A549 (cell line): Measurements from ENCODE around the gene WNT7B. TPM values are rescaled to one million over a fixed set of nuclear protein-coding genes. Genes with fewer than 3 reads are reported as not detected.

Experiments used
- ATAC-seq, 2 experiments: fragments of 200-7000 bp in 1 of 2; fragments of >200 bp in 1 of 2; cut with Nextera tagmentation in 1 of 2; cut with Tn5 transposase in 1 of 2; 3 replicates each; pipeline versions ENCODE4 v1.8.0 to v1.9.1; 2018 to 2020; ENCODE audit warnings: mild to moderate bottlenecking in 1 of 2, moderate library complexity in 1 of 2
- CTCF ChIA-PET: fragments of 300-600 bp; sonication (Branson Sonifier 250); formaldehyde crosslinking; extraction: SDS; loops from one replicate; lab custom pipeline; 2021; ENCODE audit warnings: antibody characterized with exemption, inconsistent platforms; lab: Yijun Ruan, JAX
- POLR2A ChIA-PET: fragments of 350-600 bp; formaldehyde crosslinking; extraction: SDS; loops from one replicate; lab custom pipeline; 2021; ENCODE audit warnings: antibody characterized with exemption, inconsistent platforms; lab: Yijun Ruan, JAX
- DNase-seq, 2 experiments: peaks; one replicate each; pipeline versions ENCODE4 v3.0.0 to v3.0.0-alpha.2; 2011 to 2016; ENCODE audit warnings: low read depth in 1 of 2, low spot score in 1 of 2
- FAIRE-seq: peaks from 2 replicates; lab custom pipeline; 2011; peaks lifted over from hg19 to GRCh38; lab: Jason Lieb, UNC
- H3K27ac ChIP-seq, 2 experiments: fragments of >200 bp; sonication (Bioruptor Twin); formaldehyde crosslinking; 3 replicates each; pipeline ENCODE4 v1.5.1; 2016 to 2017
- H3K4me1 ChIP-seq: fragments of >200 bp; sonication (Bioruptor Twin); formaldehyde crosslinking; 3 replicates; pipeline ENCODE4 v1.6.1; 2016
- H3K4me2 ChIP-seq: fragments of >200 bp; sonication (Bioruptor Twin); formaldehyde crosslinking; 3 replicates; pipeline ENCODE4 v1.6.1; 2016
- H3K4me3 ChIP-seq: fragments of >200 bp; sonication (Bioruptor Twin); formaldehyde crosslinking; 3 replicates; pipeline ENCODE4 v1.5.1; 2016
- H3K9me3 ChIP-seq: fragments of >200 bp; sonication (Bioruptor Twin); formaldehyde crosslinking; 3 replicates; pipeline ENCODE4 v1.6.1; 2016
- CBX2 ChIP-seq: fragments of 200-600 bp; sonication (generic); IDR thresholded peaks from 2 replicates; pipeline ENCODE4 v1.6.1; 2016; ENCODE audit warnings: low read depth, mild to moderate bottlenecking, borderline replicate concordance
- CBX8 ChIP-seq: fragments of 200-600 bp; sonication (generic); IDR thresholded peaks from 2 replicates; pipeline ENCODE4 v1.6.1; 2016
- CEBPB ChIP-seq, 2 experiments: fragments of >200 bp in 1 of 2; sonication (Bioruptor Twin) in 1 of 2; formaldehyde crosslinking in 1 of 2; IDR thresholded peaks; 2 replicates each; pipeline ENCODE4 v1.6.1; 2012 to 2016
- CHD4 ChIP-seq: fragments of 200-600 bp; sonication (generic); IDR thresholded peaks from 2 replicates; pipeline ENCODE4 v1.6.1; 2016; ENCODE audit warnings: antibody characterized with exemption, mild to moderate bottlenecking, borderline replicate concordance
- EHF ChIP-seq: fragments of 250-450 bp; sonication (Bioruptor Pico); IDR thresholded peaks from 2 replicates; pipeline ENCODE4 v1.5.0; 2020; ENCODE audit warnings: mild to moderate bottlenecking
- GATA3 ChIP-seq: IDR thresholded peaks from 2 replicates; pipeline ENCODE4 v1.6.1; 2012; ENCODE audit warnings: borderline replicate concordance
- HOXB13 ChIP-seq: fragments of 250-450 bp; sonication (Bioruptor Pico); IDR thresholded peaks from 2 replicates; pipeline ENCODE4 v1.5.0; 2020; ENCODE audit warnings: low read depth, mild to moderate bottlenecking, moderate library complexity
- JUNB ChIP-seq: fragments of >200 bp; sonication (Bioruptor Twin); formaldehyde crosslinking; IDR thresholded peaks from 2 replicates; pipeline ENCODE4 v1.6.1; 2016
- MAFK ChIP-seq: fragments of 450-650 bp; IDR thresholded peaks from 2 replicates; pipeline ENCODE4 v1.6.1; 2014; ENCODE audit not compliant: partially characterized antibody
- MYC ChIP-seq: IDR thresholded peaks from 2 replicates; pipeline ENCODE4 v1.6.1; 2012; ENCODE audit warnings: mild to moderate bottlenecking, inconsistent platforms, low read length, improper control_type of control experiment, borderline replicate concordance
- NFE2L2 ChIP-seq: fragments of 150-350 bp; conservative IDR thresholded peaks from 2 replicates; pipeline ENCODE4 v1.6.1; 2014; ENCODE audit warnings: low read length
- NPAS2 ChIP-seq: fragments of 250-450 bp; sonication (Bioruptor Pico); IDR thresholded peaks from 2 replicates; pipeline ENCODE4 v1.8.0; 2022; ENCODE audit warnings: mild to moderate bottlenecking, moderate library complexity, borderline replicate concordance
- NR3C1 ChIP-seq: fragments of >200 bp; sonication (Bioruptor Twin); formaldehyde crosslinking; IDR thresholded peaks from 3 replicates; pipeline ENCODE4 v1.6.1; 2017
- POLR2A ChIP-seq: IDR thresholded peaks from 2 replicates; pipeline ENCODE4 v1.6.1; 2012; ENCODE audit warnings: mild to moderate bottlenecking, low read length
- RARB ChIP-seq: fragments of 250-450 bp; sonication (Bioruptor Pico); IDR thresholded peaks from 2 replicates; pipeline ENCODE4 v1.8.0; 2021; ENCODE audit warnings: mild to moderate bottlenecking, moderate library complexity
- RCOR1 ChIP-seq: fragments of 150-350 bp; IDR thresholded peaks from 2 replicates; pipeline ENCODE4 v1.6.1; 2014; ENCODE audit warnings: antibody characterized with exemption, low read length, low read depth
- RNF2 ChIP-seq: fragments of 200-600 bp; sonication (generic); IDR thresholded peaks from 2 replicates; pipeline ENCODE4 v1.6.1; 2016; ENCODE audit warnings: low read depth, mild to moderate bottlenecking, antibody characterized with exemption, moderate library complexity, borderline replicate concordance
- SREBF2 ChIP-seq: fragments of 450-650 bp; IDR thresholded peaks from 2 replicates; pipeline ENCODE4 v1.6.1; 2014; ENCODE audit warnings: mild to moderate bottlenecking, moderate library complexity
- TP53 ChIP-seq: fragments of 250-450 bp; sonication (Bioruptor Pico); IDR thresholded peaks from 2 replicates; pipeline ENCODE4 v1.5.0; 2021; ENCODE audit warnings: mild to moderate bottlenecking, moderate library complexity
- ZC3H11A ChIP-seq: fragments of 450-650 bp; IDR thresholded peaks from 2 replicates; pipeline ENCODE4 v1.6.1; 2014; ENCODE audit warnings: antibody characterized with exemption, mild to moderate bottlenecking
- ZFP36 ChIP-seq: fragments of 450-650 bp; IDR thresholded peaks from 2 replicates; pipeline ENCODE4 v1.6.1; 2014; ENCODE audit warnings: borderline replicate concordance; ENCODE audit not compliant: partially characterized antibody
- ZNF302 ChIP-seq: fragments of 250-450 bp; sonication (Bioruptor Pico); IDR thresholded peaks from 2 replicates; pipeline ENCODE4 v1.9.0; 2021; ENCODE audit warnings: inconsistent platforms, mild to moderate bottlenecking, moderate library complexity
- ZSCAN20 ChIP-seq: fragments of 250-450 bp; sonication (Bioruptor Pico); IDR thresholded peaks from 2 replicates; pipeline ENCODE4 v1.8.0; 2022; ENCODE audit warnings: mild to moderate bottlenecking, moderate library complexity
- WGBS: methylation state at CpG from one replicate; pipeline ENCODE4 v1.1.6; 2017; ENCODE audit errors: missing lambda C conversion rate; 5-methylcytosine and 5-hydroxymethylcytosine counted together
- polyA plus RNA-seq, 4 experiments: library from polyadenylated mRNA; depleted of rRNA in 3 of 4; stranded (reverse); fragments of >200 nt; fragmentation: RNase III in 1 of 4; extraction: RNeasy Plus Mini Kit Qiagen cat#74134 plus additional on column Dnase treatment in 1 of 4; gene quantifications; 2 replicates in 3 of 4; 3 replicates in 1 of 4; pipeline ENCODE4 v1.2.3, GENCODE V29; 2011 to 2017
- TF ChIP-seq, protein P1 (sequence below): fragments of 200-600 bp; sonication (generic); IDR thresholded peaks from 2 replicates; pipeline ENCODE4 v1.6.1; 2016; ENCODE audit warnings: antibody characterized with exemption, mild to moderate bottlenecking, moderate library complexity
- TF ChIP-seq, protein P2 (sequence below): fragments of >200 bp; sonication (Bioruptor Twin); formaldehyde crosslinking; IDR thresholded peaks from 2 replicates; pipeline ENCODE4 v1.6.1; 2016
- TF ChIP-seq, protein P3 (sequence below): IDR thresholded peaks from 2 replicates; pipeline ENCODE4 v1.6.1; 2012
- TF ChIP-seq, protein P4 (sequence below): fragments of 150-350 bp; IDR thresholded peaks from 2 replicates; pipeline ENCODE4 v1.6.1; 2014; ENCODE audit warnings: low read depth, mild to moderate bottlenecking, low read length
- TF ChIP-seq, protein P5 (sequence below): fragments of >200 bp; sonication (Bioruptor Twin); formaldehyde crosslinking; IDR thresholded peaks from 3 replicates; pipeline ENCODE4 v1.6.1; 2016

WNT7B gene
- polyA plus RNA-seq, 2 of the 4 experiments (the other 2 are of a cell fraction), result 16.9 to 80.8 TPM

DNA sequence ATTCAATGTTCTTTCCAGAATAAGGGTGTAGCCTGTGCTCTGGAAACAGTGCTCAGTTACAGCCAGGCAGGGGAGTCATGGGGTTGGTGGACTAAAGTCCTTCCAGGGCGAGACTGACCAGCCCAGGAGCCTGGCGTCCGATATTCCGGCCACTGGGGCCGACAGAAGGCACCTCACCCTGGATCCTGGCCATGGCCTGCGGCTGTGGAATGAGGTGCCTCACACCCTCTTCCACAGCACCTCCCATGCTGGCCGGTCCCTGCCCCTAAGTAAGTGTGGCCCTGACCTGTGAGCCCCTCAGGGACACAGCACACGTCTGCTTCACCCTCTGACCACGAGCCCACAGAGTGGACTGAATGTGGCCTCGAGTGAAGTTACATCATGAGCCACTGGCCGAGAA is 50.5 kb downstream of the WNT7B start:
- 69% methylated on average over 3 of the region's 11 CpGs for WGBS
- DNase-seq (no peak), ATAC-seq (peak; percentile 3 to 6; a peak in 3 of 6 replicates), FAIRE-seq (no peak)
- ChIA-PET POLR2A (no interaction called here), CTCF (interaction anchor here (1.1 to 1.5 kb wide), 2 partner anchors 43 to 281 kb away, joined by 4 to 5 read pairs; no protein-coding TSS in a partner anchor)
- peak overlapping the region; percentile 52 for H3K4me2 ChIP-seq
- no peak overlapping the region for H3K4me3 ChIP-seq
- peak overlapping the region; percentile 86 to 97 for H3K27ac ChIP-seq
- H3K9me3 ChIP-seq, result no peaks in the 10 kb centered on the region
- TF ChIP-seq, protein P1, sequence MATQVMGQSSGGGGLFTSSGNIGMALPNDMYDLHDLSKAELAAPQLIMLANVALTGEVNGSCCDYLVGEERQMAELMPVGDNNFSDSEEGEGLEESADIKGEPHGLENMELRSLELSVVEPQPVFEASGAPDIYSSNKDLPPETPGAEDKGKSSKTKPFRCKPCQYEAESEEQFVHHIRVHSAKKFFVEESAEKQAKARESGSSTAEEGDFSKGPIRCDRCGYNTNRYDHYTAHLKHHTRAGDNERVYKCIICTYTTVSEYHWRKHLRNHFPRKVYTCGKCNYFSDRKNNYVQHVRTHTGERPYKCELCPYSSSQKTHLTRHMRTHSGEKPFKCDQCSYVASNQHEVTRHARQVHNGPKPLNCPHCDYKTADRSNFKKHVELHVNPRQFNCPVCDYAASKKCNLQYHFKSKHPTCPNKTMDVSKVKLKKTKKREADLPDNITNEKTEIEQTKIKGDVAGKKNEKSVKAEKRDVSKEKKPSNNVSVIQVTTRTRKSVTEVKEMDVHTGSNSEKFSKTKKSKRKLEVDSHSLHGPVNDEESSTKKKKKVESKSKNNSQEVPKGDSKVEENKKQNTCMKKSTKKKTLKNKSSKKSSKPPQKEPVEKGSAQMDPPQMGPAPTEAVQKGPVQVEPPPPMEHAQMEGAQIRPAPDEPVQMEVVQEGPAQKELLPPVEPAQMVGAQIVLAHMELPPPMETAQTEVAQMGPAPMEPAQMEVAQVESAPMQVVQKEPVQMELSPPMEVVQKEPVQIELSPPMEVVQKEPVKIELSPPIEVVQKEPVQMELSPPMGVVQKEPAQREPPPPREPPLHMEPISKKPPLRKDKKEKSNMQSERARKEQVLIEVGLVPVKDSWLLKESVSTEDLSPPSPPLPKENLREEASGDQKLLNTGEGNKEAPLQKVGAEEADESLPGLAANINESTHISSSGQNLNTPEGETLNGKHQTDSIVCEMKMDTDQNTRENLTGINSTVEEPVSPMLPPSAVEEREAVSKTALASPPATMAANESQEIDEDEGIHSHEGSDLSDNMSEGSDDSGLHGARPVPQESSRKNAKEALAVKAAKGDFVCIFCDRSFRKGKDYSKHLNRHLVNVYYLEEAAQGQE, result no peak
- TF ChIP-seq, protein P2, sequence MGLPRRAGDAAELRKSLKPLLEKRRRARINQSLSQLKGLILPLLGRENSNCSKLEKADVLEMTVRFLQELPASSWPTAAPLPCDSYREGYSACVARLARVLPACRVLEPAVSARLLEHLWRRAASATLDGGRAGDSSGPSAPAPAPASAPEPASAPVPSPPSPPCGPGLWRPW, result no peak
- TF ChIP-seq, protein P3, sequence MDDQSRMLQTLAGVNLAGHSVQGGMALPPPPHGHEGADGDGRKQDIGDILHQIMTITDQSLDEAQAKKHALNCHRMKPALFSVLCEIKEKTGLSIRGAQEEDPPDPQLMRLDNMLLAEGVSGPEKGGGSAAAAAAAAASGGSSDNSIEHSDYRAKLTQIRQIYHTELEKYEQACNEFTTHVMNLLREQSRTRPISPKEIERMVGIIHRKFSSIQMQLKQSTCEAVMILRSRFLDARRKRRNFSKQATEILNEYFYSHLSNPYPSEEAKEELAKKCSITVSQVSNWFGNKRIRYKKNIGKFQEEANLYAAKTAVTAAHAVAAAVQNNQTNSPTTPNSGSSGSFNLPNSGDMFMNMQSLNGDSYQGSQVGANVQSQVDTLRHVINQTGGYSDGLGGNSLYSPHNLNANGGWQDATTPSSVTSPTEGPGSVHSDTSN, result no peak
- no peak for TF ChIP-seq GATA3
- TF ChIP-seq NFE2L2, result no peak
- TF ChIP-seq RARB (CRISPR knock-in tag), result no peak
- no peak for TF ChIP-seq MYC
- H3K4me1 ChIP-seq, result peaks cover 68% of the 10 kb centered on the region

DNA sequence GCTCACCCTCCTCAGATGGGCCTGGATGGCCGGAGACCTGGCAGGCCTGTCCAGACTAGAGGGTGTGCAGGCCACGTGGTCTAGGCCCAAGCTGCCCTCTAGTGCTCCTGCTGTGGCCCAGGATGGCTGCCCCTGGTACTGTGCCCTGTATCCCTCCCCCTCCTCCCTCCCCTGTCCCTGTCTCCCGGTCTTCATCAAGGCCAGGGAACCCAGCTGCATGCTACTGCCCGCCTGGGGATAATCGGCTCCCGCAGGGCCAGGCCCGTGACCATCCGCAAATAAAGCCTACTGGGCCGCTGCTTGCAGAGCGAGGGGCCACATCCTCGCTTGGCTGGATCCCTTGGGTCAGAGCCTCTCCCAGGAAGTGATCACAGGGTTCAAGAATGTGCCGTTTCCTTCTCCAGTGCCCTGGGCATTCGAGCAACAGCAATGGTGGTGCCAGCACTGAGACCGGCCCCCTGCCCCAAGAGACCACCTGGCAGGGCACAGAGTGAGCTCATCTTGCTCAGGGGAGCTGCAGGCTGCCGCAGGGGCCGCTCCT is 51.1 kb downstream of the WNT7B start:
- FAIRE-seq, result no peak
- Histone ChIP-seq H3K4me2 (peak overlapping the region; percentile 52), H3K4me1 (peaks cover 70% of the 10 kb centered on the region), H3K27ac (peak overlapping the region; percentile 86 to 97), H3K9me3 (no peaks in the 10 kb centered on the region), H3K4me3 (no peak overlapping the region)
- ChIA-PET CTCF (no interaction called here), POLR2A (no interaction called here)
- peak; percentile 31 to 48 for ATAC-seq
- WGBS, result 18% methylated on average over 4 of the region's 16 CpGs
- DNase-seq, result peak in 1 of 2 experiments; percentile 70
- TF ChIP-seq JUNB (no peak), CBX2 (no peak), CEBPB (IDR thresholded peaks at IDR 0.05) (no peak), ZNF302 (no peak), RNF2 (no peak), RCOR1 (no peak), ZSCAN20 (no peak), CBX8 (no peak), ZFP36 (no peak), SREBF2 (no peak), NR3C1 (no peak), TP53 (CRISPR knock-in tag) (0 out of 2 replicates have a peak, but pooled peaks have one; percentile 45), NFE2L2 (no peak), MAFK (no peak), NPAS2 (CRISPR knock-in tag) (no peak), HOXB13 (CRISPR knock-in tag) (0 out of 2 replicates have a peak, but pooled peaks have one; percentile 50), EHF (CRISPR knock-in tag) (no peak), CHD4 (no peak), POLR2A (no peak), ZC3H11A (no peak)
- TF ChIP-seq, protein P1, result no peak
- TF ChIP-seq, protein P4, sequence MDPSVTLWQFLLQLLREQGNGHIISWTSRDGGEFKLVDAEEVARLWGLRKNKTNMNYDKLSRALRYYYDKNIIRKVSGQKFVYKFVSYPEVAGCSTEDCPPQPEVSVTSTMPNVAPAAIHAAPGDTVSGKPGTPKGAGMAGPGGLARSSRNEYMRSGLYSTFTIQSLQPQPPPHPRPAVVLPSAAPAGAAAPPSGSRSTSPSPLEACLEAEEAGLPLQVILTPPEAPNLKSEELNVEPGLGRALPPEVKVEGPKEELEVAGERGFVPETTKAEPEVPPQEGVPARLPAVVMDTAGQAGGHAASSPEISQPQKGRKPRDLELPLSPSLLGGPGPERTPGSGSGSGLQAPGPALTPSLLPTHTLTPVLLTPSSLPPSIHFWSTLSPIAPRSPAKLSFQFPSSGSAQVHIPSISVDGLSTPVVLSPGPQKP, result no peak
- TF ChIP-seq, protein P5, sequence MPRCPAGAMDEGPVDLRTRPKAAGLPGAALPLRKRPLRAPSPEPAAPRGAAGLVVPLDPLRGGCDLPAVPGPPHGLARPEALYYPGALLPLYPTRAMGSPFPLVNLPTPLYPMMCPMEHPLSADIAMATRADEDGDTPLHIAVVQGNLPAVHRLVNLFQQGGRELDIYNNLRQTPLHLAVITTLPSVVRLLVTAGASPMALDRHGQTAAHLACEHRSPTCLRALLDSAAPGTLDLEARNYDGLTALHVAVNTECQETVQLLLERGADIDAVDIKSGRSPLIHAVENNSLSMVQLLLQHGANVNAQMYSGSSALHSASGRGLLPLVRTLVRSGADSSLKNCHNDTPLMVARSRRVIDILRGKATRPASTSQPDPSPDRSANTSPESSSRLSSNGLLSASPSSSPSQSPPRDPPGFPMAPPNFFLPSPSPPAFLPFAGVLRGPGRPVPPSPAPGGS, result no peak
